WTC11 (cell line): ENCODE measurements around the gene PADI1.

Source experiments
- CTCF ChIP-seq: fragments of 200-600 bp; IDR thresholded peaks from 2 replicates; pipeline ENCODE4 v1.8.0; 2022; ENCODE audit warnings: antibody characterized with exemption
- ELF4 ChIP-seq: sonication (generic); formaldehyde crosslinking; IDR thresholded peaks from 2 replicates; pipeline ENCODE4 v1.8.1; 2022; ENCODE audit warnings: low read depth, mild to moderate bottlenecking, moderate library complexity, missing genetic modification reagents
- RELA ChIP-seq: sonication (generic); formaldehyde crosslinking; IDR thresholded peaks from 2 replicates; pipeline ENCODE4 v1.8.1; 2022; ENCODE audit warnings: missing genetic modification reagents, mild to moderate bottlenecking, borderline replicate concordance
- TF ChIP-seq, protein P1 (sequence below): sonication (generic); formaldehyde crosslinking; IDR thresholded peaks from 2 replicates; pipeline ENCODE4 v1.8.0; 2022; ENCODE audit warnings: mild to moderate bottlenecking, missing genetic modification reagents
- TF ChIP-seq, protein P2 (sequence below): sonication (generic); formaldehyde crosslinking; conservative IDR thresholded peaks from 2 replicates; pipeline ENCODE4 v1.8.1; 2022; ENCODE audit warnings: mild to moderate bottlenecking, missing genetic modification reagents

DNA sequence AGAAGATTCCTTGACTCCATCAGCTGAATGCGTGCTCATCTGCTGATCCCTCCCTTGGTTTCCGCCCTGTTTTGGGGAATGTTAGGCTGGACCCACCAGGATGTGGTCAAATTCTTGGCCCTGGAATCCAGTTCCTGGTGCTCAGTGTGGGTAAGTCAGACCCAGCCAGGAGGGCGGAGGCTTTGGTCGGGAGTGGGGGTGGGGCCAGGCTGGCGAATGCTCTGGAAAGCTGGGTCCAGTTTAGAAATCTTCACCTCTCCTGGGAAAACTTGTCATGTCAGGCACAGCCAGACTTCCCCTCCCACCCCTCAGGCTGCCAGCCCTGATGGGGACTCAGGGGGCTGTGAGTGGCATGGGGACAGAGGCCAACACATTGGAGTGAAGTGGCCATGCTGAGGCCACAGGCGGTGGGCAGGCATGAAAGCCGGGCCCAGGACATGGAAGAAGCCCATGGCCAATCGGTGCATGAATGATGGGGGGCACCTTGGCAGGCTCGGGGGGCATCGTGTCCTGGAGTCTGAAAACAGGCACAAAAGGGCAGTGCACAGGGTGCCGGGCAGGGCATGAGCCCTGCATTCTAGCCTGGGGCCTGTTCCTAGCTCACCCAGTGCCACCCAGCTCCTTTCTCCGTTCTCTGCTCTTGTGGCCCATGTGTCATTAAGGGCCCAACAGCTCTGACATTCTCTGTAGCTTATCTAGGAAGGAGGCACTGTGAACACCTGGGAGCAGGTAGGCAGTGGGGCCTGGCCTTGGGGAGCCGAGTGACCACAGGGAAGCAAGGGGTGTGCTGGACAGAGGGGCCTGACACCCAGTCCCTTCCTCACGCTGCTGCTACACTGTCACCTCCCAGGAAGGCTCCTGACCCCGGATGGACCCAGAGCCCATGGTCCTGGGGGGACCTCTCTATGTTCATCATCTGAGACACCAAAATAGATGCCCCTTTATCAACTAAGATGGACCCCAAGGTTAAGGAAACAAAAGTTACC is 14.6 kb upstream of the PADI1 start:
- TF ChIP-seq, protein P1, sequence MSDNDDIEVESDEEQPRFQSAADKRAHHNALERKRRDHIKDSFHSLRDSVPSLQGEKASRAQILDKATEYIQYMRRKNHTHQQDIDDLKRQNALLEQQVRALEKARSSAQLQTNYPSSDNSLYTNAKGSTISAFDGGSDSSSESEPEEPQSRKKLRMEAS: no peak
- TF ChIP-seq CTCF (no peak), RELA (CRISPR knock-in tag) (no peak), ELF4 (CRISPR knock-in tag) (no peak)
- TF ChIP-seq, protein P2, sequence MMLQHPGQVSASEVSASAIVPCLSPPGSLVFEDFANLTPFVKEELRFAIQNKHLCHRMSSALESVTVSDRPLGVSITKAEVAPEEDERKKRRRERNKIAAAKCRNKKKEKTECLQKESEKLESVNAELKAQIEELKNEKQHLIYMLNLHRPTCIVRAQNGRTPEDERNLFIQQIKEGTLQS (CRISPR knock-in tag): no peak
